Measurements from ENCODE around the gene ASCL3.
A peak's percentile ranks its signal among the peaks of the same experiment; 100 is the strongest.

The ASCL3 gene

GRCh38 chr11:8932564-8933180, 10.1 kb downstream of the ASCL3 start, which contains the start of gene C11orf16:
Gene C11orf16 (minus strand): TSS chr11:8932947. CDS start chr11:8932308, 639 bp downstream.
- TF ChIP-seq, protein P1, sequence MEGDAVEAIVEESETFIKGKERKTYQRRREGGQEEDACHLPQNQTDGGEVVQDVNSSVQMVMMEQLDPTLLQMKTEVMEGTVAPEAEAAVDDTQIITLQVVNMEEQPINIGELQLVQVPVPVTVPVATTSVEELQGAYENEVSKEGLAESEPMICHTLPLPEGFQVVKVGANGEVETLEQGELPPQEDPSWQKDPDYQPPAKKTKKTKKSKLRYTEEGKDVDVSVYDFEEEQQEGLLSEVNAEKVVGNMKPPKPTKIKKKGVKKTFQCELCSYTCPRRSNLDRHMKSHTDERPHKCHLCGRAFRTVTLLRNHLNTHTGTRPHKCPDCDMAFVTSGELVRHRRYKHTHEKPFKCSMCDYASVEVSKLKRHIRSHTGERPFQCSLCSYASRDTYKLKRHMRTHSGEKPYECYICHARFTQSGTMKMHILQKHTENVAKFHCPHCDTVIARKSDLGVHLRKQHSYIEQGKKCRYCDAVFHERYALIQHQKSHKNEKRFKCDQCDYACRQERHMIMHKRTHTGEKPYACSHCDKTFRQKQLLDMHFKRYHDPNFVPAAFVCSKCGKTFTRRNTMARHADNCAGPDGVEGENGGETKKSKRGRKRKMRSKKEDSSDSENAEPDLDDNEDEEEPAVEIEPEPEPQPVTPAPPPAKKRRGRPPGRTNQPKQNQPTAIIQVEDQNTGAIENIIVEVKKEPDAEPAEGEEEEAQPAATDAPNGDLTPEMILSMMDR (conservative IDR thresholded peaks at IDR 0.05; ENCODE audit: control insufficient read depth, insufficient read depth, low read depth, low read length), result no peak
- no peak for DNase-seq (ENCODE audit: low read depth)
- no peak within 1 kb of the TSS for H3K4me3 ChIP-seq (ENCODE audit: control insufficient read depth, low read depth, low read length)

DNA sequence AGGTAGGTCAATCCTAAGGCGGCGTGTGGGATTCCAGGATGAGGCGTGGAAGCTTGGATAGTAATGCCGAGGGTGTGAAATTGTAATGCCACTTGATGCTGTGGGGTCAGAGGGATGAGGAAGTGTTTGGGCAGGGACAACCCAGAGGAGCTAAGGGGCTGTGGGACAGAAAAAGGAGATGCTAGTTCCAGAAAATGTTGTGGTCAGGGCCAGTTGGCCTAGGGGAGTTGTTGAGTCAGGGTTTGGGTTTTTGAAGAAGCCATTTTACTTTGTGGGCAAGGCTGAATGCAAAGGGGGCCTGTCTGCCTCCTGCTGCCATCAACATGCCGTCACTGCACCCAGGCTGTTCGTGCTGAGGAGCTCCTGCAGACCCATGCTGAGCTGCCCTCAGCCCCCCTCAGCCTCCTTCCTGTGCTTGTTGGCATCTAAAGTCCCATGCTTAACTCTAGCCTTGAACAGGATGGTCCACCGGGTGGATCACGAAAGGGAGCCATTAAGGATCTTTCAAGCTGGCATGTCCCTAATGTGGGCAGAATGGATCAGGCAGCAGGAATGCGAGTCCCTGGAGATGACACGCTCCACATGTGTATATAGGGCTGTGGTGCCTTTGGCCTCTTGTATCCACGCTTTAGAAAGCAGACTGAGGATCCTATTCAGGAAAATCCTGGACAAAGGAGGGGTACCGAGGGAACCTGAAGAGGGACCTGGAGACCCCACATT, 12.2 kb downstream of the ASCL3 start:
- TF ChIP-seq, protein P1 (conservative IDR thresholded peaks at IDR 0.05; ENCODE audit: control insufficient read depth, insufficient read depth, low read depth, low read length), result no peak

GRCh38 chr11:8928981-8929615, 13.7 kb downstream of the ASCL3 start:
- no peak overlapping the region for H3K4me3 ChIP-seq (ENCODE audit: control insufficient read depth, low read depth, low read length)
- DNase-seq (ENCODE audit: low read depth), result peak; percentile 24
- TF ChIP-seq, protein P1 (conservative IDR thresholded peaks at IDR 0.05; ENCODE audit: control insufficient read depth, insufficient read depth, low read depth, low read length), result no peak

More for the DNA sequence above, 12.2 kb downstream of the ASCL3 start:
- H3K4me3 ChIP-seq (ENCODE audit: control insufficient read depth, low read depth, low read length), result no peak overlapping the region
- DNase-seq (ENCODE audit: low read depth), result no peak

- TF ChIP-seq, protein P1 (conservative IDR thresholded peaks at IDR 0.05; ENCODE audit: control insufficient read depth, insufficient read depth, low read depth, low read length), result no peak
- DNase-seq (ENCODE audit: low read depth), result no peak
- no peak overlapping the region for H3K4me3 ChIP-seq (ENCODE audit: control insufficient read depth, low read depth, low read length)
Observed at GRCh38 chr11:8928205-8928604, 14.6 kb downstream of the ASCL3 start.

DNA sequence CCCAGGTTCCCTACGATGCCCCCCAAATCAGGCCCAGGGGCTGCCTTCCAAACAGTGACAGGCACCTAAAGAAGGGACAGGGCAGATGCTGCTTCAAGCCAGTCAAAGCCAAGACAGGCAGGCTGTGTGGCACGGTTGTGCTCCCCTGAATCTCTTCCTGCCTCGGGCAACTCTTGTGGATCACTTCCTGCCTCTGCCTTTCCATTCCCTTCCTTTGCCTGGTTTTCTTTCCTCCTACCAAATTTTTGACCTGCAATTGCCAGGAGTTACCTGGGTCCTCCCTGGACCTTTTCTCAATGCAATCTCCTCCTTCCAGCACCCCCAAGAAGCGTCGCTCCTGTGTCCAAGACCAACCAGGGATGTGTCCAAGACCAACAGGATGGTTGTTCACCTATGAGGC, 15.6 kb downstream of the ASCL3 start:
- TF ChIP-seq, protein P1 (conservative IDR thresholded peaks at IDR 0.05; ENCODE audit: control insufficient read depth, insufficient read depth, low read depth, low read length), result no peak
- DNase-seq (ENCODE audit: low read depth), result no peak
- no peak overlapping the region for H3K4me3 ChIP-seq (ENCODE audit: control insufficient read depth, low read depth, low read length)

- no peak for DNase-seq (ENCODE audit: low read depth)
- TF ChIP-seq, protein P1 (conservative IDR thresholded peaks at IDR 0.05; ENCODE audit: control insufficient read depth, insufficient read depth, low read depth, low read length), result no peak
- H3K4me3 ChIP-seq (ENCODE audit: control insufficient read depth, low read depth, low read length), result no peak overlapping the region
Observed at GRCh38 chr11:8926236-8926635, 16.6 kb downstream of the ASCL3 start.

Data from fibroblast of mammary gland (primary cell).